GOT3 (cell line): ENCODE results near the gene USP34.
"Not testable (repeated sequence)": the region's sequence is repeated elsewhere in the genome, so short reads cannot be mapped to it uniquely, and the experiment has no call there.

Experiments
- DNase-seq: peaks from one replicate; lab custom pipeline; 2025; ENCODE audit warnings: mixed read lengths; lab: John Stamatoyannopoulos, UW

The USP34 gene

GRCh38 chr2:61426267-61426897 is 44.5 kb downstream of the USP34 start:
- DNase-seq: no peak

- no peak for DNase-seq
These were observed 45.2 kb downstream of the USP34 start for GRCh38 chr2:61425605-61426155.

DNA sequence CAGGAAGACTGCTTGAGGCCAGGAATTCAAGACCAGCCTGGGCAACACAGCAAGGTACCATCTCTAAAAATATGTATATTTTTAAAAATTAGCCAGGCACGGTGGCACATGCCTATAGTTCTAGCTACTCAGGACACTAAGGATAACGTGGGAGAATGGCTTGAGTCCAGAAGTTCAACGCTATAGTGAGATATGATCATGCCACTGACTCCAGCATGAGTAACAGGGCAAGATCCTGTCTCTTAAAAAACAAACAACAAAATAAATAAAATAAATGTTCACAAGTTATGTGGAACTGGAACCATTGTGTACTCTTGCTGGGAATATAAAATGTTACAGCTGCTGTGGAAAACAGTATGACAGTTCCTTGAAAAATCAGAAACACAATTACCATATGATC is 47.2 kb downstream of the USP34 start:
- no peak for DNase-seq

DNA sequence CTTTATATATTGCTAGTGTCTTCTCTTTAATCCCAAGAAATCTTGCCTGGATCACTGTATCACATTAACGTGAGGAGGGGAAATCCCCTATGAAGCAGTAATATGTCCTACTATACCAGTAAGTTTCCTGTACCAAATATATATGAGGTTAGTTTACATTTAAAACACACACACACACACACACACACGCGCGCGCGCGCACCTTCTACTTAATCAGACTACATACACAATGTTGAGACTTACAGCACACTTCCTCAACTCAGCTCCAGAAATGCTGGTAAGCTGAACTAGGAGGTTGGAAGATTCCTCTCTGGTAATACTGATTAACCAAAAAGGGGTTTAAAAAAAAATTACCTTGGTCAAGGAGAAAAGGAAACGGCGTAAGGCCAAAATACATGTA is 49.3 kb downstream of the USP34 start:
- DNase-seq: no peak

DNA sequence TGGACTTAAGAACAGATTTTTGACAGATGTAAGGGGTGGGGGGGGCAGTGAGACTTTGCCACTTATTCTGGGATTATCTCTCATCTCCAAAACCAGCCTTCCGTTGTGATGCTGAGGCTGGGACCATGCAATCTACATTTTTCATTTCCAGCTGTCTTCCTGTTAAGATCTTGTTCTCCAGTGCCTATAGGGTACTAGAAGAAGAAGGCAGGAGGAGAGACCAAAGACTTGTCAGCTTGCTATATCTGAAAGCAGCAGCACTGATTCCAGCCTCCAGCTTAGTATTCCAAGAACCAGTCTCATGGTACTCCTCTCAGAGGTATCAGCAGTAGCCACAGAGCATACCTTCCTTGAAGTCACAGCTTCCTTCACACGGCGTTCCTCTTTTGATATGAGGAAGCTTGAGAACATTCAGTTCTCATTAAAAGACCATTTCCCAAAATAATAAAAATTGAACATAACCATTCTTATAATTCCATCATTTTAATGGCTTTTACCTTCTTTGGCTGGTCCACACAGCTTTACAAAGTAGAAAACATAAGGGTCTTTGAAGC is 49.8 kb downstream of the USP34 start:
- DNase-seq: no peak

GRCh38 chr2:61419570-61419969 is 51.3 kb downstream of the USP34 start:
- DNase-seq: no peak

GRCh38 chr2:61419129-61419528 is 51.8 kb downstream of the USP34 start:
- DNase-seq: no peak

GRCh38 chr2:61416871-61417645 is 53.8 kb downstream of the USP34 start:
- no peak for DNase-seq

GRCh38 chr2:61415265-61415664 is 55.6 kb downstream of the USP34 start:
- no peak for DNase-seq

GRCh38 chr2:61414674-61415073 is 56.2 kb downstream of the USP34 start:
- no peak for DNase-seq

DNA sequence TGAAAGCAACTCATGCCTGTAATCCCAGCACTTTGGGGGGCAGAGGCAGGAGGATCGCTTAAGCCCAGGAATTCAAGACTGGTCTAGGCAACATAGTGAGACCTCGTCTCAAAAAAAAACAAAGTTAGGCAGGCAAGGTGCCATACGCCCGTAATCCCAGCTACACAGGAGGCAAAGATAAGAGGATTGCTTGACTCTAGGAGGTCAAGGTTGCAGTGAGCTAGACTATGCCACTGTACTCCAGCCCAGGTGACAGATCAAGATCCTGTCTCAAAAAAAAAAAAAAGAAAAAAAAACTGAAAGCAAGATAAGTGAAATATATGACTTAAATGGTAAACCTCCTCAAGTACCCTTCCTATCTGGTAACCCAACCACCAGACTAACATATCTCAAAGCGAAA is 59.8 kb downstream of the USP34 start:
- DNase-seq: no peak

GRCh38 chr2:61410185-61410584 is 60.7 kb downstream of the USP34 start:
- DNase-seq: no peak

DNA sequence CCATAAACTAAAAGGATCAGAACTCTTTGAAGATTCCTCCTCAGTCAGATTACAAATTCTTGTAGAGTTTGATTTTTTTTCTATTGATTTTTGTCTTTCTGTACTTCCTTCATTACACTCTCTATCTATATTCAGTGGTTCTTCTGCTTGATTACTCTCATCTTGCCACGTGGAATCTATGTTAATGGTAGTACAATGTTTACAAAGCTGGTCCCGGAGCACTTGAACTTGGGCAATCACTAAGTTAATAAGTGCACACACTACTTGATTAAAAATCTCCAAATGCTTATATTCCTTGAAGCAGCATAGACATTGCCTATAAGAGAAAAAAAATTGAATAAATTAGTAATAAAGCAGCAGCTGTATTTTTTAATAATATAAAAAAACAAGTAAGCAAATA is 65.1 kb downstream of the USP34 start:
- no peak for DNase-seq

DNA sequence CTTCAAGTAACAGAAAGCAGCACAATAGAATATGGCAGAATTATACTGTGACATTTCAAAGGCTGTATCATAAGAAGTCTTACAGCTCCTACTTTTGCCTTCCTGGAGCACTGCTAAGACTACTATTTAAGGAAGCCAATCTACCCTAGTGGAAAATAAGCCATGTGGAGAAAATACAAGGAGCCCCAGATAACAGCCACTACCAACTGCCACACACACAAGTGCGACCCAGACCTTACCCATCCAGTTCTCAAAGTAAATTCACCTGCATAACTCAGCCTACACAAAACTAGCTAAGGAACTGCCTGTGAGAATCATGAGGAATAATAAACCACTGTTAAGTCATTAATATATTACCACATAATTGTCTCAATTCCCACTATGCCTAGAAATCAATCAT is 66.4 kb downstream of the USP34 start:
- no peak for DNase-seq

- no peak for DNase-seq
These were observed 72.5 kb downstream of the USP34 start for GRCh38 chr2:61398413-61398812.

- no peak for DNase-seq
These were observed 74.9 kb downstream of the USP34 start for GRCh38 chr2:61396005-61396404.

DNA sequence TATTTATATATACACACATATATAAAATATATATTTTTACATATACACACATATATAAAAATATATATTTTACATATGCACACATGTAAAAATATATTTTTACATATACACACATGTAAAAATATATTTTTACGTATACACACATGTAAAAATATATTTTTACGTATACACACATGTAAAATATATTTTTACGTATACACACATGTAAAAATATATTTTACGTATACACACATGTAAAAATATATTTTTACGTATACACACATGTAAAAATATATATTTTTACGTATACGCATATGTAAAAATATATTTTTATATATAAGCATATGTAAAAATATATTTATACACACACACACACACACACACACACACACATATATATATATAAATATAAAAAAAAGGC is 83.3 kb downstream of the USP34 start:
- DNase-seq: not testable (repeated sequence)

DNA sequence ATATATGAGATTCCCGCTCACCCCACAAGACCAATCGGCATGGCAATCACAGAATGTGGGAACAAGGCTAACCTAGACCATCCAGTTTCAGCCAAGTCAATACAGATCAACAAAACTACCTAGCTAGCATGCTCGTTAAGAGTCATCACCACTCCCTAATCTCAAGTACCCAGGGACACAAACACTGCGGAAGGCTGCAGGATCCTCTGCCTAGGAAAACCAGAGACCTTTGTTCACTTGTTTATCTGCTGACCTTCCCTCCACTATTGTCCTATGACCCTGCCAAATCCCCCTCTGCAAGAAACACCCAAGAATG is 90.0 kb downstream of the USP34 start:
- DNase-seq: not testable (repeated sequence)

- no peak for DNase-seq
These were observed 90.6 kb downstream of the USP34 start for GRCh38 chr2:61380056-61380881.

GRCh38 chr2:61379521-61379920 is 91.4 kb downstream of the USP34 start:
- no peak for DNase-seq

GRCh38 chr2:61378281-61378680 is 92.6 kb downstream of the USP34 start:
- no peak for DNase-seq

- no peak for DNase-seq
These were observed 93.8 kb downstream of the USP34 start for GRCh38 chr2:61377046-61377445.
